ENCODE results near the gene KIAA1614.

Gene KIAA1614

DNA sequence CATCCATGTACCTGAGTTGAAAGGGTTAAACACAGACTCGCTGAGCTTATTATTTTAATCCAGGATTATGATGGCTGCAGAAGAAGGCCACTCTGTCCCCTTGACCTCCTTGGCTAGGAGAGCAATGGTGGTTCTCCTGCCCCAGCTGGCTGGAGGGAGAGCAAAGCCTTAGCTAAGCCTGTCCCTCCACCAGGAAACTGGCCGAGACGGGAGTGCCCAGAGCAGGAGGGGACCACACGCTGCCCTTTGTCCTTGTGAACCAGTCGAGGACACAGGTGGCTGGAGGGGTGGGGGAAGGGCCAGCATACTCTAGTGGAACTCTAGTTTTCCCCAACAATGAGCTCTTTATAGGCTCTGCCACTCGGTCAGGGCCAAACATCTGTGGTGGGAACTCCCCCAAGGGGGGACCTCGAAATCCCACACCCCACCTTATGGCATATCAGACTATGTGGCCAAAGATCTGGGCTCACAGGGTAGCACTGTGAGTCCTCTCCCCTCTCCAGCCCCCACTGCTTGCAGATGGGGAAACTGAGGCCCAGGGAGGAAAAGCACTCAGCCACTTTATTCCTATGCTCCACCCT, 12.9 kb downstream of the KIAA1614 start:
- no peak for DNase-seq

DNA sequence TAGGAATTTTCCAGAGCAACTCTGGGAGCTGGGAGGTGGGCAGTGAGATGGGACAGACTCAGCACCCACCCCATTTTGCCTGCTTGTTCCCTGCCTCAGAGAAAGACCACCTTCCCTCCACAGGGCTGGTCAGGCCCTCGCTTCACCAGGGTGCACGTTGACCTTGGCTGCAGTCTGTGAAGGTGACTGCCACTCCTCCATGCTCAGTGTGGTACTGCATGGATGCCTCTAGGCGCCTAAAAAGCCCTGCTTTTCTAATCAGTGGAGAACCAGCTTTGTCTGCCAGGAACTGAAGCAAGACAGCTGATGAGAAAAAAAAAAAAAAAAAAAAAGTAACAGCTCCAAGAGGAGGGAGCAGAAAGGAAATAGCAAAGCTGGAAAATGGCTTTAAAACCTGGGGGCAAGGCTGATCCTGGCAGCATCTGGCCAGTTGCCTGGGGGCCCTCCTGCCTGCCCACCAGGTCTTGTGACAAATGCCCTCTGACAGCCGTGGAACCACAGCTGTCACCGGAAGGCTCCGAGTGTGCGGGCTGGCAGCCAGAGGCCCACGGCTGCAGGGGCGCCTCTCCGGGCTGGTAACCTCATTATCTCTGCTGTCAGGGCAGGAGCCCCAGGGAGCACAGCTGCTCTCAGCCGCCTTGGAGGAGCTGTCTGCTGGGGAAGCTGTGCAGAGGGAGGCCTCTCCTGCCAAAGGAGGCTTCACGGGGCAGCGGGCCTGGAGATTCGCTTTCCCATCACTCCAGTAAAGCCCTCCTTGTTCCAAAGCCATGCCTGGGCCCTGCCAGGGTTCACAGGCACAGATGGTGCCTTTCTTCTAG, 13.7 kb downstream of the KIAA1614 start:
- peak; percentile 89 for DNase-seq

DNA sequence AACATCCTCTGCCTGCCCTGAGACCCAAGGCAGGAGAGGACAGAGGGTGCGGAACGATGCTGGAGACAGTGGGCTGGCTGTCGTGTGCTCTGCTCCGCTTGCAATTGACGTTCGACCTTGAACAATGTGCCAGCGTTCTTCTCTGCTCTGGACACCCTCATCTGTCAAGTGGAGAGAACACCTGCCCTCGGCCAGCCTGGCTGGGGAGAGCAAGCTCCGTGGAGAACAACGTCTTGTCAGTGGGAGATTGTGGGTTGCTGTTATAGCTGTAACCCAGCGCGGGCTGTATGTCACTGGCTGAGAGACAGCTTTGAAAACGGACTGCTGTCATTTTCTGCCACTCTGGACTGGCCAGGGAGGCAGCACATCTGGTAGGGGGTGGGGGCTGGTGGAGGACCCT, 14.7 kb downstream of the KIAA1614 start:
- DNase-seq, result no peak

DNA sequence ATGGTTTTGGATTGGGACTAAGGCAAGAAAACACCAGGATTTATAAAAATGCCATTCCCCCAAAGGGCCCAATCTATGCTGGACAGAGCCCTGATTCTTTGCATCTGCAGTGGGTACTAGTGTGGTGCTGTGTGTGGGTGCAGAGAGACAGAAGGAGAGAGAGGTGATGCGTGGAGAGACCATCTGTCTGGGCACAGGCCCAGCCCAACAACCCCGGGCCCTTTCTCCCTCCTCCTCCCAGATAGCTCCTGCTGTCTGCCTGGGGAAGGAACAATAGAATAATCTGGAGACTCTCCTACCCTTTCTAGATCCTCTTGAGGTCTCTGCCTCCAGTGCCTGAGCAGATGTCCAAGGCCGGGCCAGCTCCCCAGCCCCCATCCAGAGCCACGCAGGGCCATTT, 15.1 kb downstream of the KIAA1614 start:
- DNase-seq, result no peak

DNA sequence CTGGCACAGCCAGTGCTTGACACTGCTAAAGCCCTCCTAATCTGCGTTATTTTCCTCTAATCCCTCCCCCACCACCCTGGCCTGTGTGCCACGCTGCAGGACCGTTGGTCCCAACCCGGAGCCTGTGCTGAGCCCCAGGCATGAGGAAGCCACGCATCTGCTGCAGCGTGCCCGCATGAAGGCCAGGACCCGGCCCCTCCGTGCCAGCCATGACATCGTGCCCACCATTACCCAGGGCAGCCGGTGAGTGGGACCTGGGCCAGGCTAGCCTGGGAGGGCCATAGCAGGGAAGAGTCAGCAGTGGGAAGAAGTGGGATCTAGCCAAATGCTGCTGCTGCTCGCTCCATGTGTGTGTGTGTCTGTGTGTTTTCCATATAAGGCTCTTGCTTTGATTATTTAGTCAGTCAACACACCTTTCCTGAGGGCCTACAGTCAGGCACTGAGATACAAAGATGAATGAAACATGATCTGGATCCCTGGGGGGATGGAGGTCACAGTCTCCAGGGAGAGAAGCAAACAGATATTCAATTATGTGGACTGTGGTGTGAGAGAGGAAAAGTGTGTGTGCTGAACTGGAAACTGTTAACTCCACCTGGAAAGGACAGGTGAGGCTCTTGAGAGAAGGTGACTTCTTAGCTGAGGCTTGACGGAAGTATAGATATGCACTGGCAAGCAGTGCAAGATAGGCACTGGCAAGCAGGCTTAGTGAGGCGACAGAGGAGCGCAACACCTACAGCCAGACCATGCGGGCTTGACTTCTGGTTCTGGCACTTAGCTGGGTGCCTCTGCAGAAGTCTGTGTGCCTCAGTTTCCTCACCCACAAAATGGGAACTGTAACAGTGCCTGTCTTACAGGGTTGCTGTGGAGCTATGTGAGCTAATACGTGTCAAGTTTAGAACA, 15.9 kb downstream of the KIAA1614 start:
- DNase-seq, result no peak

DNA sequence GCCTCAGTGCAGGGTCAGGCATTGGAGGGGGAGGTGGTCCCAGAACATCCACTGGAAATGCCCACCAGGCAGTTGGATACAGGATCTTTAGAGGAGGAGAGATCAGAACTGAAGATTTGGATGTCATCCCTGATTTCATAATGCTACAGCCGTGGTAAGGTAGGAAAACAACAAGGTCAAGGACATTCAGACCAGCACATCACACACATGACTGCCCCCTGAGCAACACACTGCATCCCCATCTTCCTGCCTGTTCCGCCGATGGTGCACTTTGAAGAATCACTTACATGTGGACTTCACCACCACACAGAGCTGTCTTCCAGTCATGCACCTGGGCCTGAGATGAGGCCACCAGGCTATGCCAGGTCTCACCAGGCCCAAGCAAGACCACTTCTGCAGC, 16.7 kb downstream of the KIAA1614 start:
- no peak for DNase-seq

DNA sequence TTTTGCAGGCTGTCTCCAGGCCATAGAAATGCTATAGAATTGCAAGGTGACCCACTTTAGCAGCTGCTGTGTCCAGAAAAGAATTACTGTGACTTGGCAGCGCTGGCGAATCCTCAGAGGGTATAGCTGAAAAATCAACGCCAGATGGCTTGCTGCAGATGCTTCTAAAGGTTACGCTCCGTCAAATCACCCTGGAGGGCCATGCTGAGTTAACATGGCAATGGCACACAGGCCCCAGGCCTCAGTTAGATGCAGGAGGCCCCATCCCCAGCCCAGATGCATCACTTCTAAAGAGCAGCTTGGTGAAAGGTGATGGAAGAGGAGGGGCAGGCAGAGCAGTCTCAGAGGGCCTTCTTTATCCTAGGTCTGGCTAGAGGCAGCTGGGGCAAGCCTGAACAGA, 18.0 kb downstream of the KIAA1614 start:
- no peak for DNase-seq

DNA sequence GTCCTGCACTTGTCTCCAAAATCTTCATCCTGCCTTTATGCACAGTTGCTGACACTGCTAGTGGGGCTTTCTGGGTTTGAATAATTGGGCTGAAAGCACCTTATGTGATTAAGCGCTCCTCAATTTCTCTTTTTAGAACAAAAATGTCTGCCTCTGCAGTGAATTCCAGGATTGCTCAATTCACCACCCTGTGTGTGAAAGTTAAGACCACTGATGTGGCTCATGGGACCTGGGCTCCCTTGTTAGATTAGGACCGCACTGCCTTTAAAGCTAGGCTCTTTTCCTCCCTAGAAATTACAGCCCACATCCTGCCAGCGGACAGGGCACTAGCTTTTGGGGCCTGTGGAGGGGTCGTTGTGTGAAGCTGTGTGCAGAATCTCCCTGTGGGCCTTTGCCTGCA, 18.8 kb downstream of the KIAA1614 start:
- DNase-seq, result no peak

DNA sequence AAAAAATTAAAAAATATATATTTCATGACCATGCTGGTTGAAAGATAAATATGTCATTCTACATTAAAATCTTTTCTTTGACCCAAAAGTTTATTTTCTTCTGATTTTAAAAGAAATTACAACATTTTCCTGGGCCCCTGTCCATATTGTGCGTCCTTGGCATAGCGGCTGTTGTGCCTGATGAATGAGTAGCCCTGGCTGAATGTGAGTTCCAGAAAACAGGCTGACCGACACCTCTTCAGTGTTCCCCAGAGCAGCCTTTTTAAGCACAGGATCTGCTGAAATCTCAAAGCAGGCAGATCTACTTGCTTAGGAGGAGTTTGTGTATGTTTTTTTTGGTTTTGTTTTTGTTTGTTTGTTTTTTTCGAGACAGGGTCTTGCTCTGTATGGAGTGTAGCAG, 19.7 kb downstream of the KIAA1614 start:
- DNase-seq, result no peak

DNA sequence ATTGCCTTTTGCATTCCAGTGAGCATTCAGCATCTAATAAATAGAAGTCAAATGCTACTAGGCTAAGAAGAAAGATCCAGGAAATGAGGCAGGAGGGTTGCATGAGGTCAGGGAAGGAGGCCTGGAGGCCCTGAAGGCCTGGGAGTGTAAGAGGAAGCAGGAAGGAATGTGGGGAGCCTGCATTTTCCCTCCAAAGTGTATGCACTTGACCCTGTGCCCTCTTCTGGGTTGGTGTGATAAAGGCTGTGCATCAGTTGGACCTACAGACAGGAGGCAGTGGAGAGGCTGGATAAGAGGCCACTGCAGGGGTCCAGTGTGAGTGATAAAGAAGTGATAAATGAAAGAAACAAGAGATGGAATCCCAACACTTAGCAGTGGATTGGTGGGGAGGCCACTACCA, 20.4 kb downstream of the KIAA1614 start:
- peak; percentile 50 for DNase-seq

DNA sequence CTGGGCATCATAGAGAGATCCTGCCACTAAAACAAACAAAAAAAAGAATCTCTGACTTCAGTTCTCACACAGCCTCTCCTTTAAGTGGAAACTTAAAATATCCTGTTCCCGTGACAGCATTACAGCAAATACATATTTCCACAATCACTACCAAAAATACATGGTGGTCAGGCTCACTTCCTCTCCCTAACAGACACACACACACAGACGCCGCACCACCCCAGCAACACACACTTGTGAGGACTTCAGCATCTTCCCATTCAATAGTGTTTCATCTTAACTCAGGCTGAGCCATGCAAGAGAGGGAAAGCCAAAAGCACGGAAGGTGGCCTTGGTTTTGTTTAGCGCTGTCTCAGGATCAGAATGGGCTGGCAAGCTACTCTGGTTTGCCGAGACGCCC, 21.9 kb downstream of the KIAA1614 start:
- no peak for DNase-seq

DNA sequence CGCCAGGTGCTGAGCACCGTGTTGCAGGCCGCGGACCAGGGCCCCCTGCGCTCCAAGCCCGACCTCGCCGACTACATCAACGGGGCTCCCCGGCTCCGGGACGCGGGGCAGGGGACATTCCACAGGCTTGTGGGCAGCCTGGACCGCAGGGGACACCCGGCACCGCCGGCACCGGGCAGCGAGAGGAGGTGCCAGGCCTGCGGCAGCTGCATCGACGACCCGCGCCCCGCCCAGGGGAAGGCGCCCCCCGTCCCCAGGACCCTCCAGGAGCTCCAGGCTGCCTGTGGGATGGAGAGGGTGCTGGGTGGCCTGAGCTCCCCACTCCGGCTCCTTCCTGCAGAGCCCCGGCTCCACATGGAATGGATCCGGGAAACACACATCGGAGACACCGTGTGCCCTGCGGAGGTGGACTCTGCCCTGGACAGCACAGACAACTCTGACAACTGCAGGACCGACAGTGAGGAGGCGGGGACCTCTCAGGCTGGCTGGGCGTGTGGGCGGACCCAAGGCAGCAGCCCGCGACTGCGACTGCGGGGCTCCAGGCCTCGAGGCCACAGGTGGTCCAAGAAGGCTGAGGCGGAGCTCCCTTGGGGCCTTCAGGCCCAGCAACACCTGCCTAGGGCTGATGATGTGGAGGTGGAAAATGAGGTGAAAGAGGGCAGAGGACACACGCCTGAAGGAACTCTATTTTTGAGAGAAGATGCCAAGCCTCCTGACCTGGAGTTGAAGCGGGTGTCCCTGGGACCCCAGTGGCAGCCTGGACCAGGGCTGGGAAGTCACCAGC, 22.8 kb downstream of the KIAA1614 start:
- DNase-seq, result no peak

DNA sequence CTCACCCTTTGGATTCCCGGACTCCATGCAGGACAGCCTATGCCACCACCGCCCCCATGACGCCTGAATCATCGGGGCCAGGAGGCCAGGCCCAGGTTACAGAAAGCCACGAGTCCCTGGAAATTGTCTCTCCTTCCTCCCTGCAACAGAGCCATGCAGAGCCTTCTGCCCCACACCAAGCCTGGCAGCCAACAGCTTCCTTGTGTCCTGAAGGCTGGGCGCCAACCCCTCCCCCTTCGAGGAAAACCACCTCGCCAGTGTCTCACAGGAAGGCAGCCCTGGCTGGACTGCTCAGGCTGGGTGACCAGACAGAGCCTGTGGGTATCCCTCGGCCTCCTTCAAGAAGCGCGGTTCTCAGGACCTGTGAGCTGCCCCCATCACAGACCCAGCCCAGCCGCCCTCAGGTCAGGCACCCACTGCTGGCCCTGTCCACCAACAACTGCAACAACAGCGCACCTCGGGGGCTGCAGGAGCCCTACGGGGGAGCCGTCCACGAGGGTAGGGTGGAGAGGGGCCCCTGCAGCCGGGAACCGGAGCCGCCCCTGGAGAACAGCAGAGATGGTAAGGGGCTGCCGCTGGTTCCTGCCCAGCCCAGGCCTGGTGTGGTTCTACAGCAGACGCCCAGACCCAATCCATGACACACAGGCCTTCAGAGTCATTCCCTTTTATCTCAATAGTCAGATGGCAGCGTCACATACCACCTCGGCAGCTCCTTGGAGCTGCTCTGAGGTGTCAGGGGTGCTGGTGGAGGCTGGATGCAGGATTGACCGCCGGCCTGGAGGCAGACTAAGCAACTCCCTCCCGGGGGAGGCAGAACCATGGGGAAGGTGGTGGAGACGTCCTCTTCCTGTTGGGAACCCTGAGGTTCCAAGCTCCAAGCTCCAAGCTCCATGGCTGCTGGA, 23.7 kb downstream of the KIAA1614 start:
- no peak for DNase-seq

DNA sequence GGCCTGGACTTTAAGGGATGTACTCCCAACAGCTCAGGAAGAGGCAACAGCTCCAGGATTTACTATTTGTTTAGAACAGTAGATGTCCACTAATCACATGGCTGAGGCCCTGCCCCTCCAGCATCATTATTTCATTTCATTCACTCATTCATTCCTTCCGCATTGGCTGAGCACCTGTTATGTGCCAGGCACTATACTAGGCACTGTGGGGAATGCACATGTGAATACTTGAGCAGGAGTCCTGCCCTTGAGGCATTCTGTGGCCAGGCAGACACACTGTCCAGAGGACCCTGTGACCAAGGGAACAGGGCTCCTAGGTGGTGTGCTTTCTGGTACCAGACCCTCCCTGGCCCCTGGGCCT, 24.3 kb downstream of the KIAA1614 start:
- no peak for DNase-seq

DNA sequence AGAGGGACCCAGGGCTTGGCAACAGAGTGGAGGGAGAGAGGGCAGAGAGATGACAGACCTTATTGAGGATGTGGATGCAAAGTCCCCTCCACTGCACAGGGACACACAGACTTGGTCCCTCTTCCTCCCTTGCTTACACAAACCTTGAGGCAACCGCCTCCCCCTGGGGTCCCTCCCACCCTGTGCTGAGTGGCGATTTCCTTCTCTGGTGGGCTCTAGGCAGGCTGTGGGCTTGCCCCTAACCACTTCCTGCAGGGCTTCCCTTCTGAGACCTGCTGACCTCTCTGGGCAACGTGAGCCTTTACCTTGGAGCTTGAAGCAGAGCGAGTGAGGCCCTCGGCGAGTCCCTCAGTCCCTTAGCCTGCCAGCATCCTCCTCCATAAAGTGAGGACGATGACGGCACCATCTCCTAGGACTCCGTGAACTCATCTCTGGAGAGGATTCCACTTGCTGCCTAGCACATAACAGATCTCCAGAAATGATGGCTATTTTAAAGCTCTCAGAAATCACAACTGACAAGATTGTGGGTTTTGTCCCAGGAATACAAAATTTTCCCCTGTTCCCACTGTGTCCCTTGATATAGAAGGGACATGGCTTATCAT, 25.0 kb downstream of the KIAA1614 start:
- no peak for DNase-seq

DNA sequence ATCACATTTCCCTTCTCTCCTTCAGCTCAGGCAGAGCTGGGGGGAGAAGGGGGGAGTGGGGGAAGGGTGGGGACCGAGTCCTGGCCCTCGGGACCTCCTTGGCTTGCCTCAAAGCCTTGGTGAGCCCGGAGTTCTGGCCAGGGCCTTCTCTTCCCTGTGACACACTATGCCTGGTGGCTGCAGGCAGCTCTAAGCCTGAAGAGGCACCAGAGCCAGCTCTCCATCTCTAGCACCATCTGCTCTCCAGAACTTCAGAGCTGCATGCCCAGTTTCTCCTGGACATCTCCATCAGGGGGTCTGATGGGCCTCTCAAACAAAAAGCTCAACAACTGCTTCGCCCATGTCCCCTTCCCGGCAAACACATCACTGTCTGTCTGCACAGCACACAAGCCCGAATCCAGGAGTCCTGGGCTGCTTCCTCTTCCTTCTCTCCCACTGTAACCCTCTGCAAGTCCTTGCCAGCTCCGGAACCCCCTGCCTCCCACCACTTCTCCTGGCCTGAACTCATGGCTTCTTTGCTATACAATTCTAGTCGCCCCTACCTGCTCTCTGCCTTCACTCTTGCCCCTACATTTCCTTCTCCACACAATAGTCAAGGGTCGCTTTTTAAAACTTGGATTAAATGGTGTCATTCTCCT, 26.5 kb downstream of the KIAA1614 start:
- no peak for DNase-seq

DNA sequence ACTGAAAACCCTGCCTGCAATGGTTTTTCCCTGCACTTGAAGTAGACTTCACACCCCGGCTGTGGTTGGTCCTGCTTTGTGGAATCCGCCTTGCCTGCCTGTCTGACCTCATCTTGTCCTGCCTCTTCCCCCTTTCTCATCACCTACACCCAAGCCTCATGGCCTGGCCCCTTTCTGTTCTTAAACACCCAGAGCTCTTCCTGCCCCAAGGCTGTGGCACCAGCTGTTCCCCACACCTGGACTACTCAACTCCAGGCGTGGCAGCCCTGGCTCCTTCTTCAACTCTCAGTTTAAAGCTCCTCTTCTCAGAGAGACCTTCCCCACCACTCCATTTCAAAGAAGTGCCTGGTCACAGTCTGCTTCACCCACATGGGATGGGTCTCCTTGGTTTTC, 27.0 kb downstream of the KIAA1614 start:
- DNase-seq, result no peak

DNA sequence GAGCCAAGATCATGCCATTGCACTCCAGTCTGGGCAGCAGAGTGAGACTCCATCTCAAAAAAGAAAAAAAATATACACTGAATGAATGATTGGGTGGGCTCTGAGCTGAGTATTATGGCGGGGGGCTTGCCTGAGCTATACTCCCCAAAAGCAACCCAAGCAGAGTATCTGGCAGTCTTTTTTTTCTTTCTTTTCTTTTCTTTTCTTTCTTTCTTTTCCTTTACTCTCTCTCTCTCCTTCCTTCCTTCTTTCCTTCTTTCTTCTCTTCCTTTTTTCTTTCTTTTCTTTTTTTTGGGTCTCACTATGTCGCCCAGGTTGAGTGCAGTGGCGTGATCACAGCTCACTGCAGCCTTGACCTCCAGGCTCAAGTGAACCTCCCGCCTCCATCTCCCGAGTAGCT, 27.7 kb downstream of the KIAA1614 start:
- no peak for DNase-seq

DNA sequence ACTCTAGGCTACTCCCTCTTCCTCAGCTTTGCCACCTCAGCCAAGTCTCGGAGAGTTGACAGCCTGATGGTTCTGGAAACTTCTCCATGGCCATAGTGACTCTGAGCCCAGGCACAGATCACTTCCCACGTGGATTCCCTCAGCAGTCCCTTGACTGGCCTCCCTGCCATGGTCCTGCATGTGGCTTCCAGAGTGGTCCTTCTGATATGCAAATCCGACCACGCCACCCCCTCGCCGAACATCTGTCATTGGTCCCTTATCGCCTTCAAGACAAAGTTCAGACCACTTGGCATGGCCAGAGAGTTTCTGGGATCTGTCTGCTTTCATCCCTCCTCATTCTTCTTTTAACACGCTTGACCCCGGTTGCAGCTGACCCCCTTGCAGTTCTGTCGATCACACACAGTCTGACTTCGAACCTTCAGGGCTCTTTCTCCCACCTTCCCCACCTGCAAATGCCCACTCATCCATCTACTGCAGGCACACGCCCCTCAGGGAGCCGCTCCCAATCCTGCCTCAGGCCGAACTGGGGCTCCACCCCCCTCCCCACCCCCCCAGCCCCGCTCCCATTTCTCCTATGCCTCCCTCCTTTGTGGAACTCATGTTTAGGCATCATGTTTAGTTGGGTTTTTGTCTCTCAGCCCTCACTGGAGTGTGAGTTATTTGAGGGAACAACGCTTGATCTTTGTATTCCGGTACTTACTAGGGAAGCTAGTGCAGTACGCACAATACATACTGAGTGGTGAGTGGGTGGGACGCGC, 29.0 kb downstream of the KIAA1614 start:
- no peak for DNase-seq

DNA sequence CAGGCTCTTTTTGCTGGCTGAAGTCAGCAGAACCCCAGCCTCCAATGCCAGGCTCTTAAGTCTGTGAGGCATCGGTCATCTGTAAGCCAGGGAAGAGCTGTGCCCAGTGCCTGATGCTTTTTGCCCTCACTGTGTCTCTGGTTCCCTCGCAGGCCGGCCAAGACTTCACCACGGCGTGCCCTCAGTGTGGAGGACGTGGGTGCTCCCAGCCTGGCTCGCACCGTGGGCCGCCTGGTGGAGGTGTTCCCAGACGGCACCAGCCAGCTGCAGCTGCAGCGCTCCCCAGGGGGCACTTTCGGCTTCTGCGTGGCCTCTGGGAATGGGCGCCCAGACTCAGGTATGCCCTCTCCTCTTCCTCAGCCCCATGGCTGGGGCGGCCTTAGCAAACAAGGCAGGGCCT, 32.5 kb downstream of the KIAA1614 start:
- no peak for DNase-seq

All from hematopoietic multipotent progenitor cell treated with erythropoietin and hydrocortisone succinate and interleukin-3 and kit ligand, for 6 days (in vitro differentiated cells).